HG03095 (cell line): ENCODE results near the gene PACSIN2.
"Not testable (repeated sequence)": the region's sequence is repeated elsewhere in the genome, so short reads cannot be mapped to it uniquely, and the experiment has no call there.

ENCODE experiments used
- ATAC-seq: cut with Tn5 transposase; IDR thresholded peaks from one replicate; pipeline ENCODE4 v1.9.1; 2021; ENCODE audit warnings: moderate library complexity; ENCODE audit not compliant: unreplicated experiment

The PACSIN2 gene

GRCh38 chr22:42947211-42947990 is 67.5 kb downstream of the PACSIN2 start:
- no peak for ATAC-seq

- ATAC-seq = no peak
These were observed 68.3 kb downstream of the PACSIN2 start for GRCh38 chr22:42946546-42947198.

GRCh38 chr22:42945736-42946135 is 69.2 kb downstream of the PACSIN2 start:
- no peak for ATAC-seq

- no peak for ATAC-seq
These were observed 69.9 kb downstream of the PACSIN2 start for GRCh38 chr22:42945027-42945426.

GRCh38 chr22:42944409-42944808 is 70.5 kb downstream of the PACSIN2 start:
- no peak for ATAC-seq

- ATAC-seq = no peak
These were observed 71.0 kb downstream of the PACSIN2 start for GRCh38 chr22:42943981-42944380.

- ATAC-seq = no peak
These were observed 72.6 kb downstream of the PACSIN2 start for GRCh38 chr22:42942351-42942750.

GRCh38 chr22:42939941-42940653 is 74.9 kb downstream of the PACSIN2 start:
- ATAC-seq = no peak

- no peak for ATAC-seq
These were observed 75.5 kb downstream of the PACSIN2 start for GRCh38 chr22:42939451-42939881.

- ATAC-seq = no peak
These were observed 76.0 kb downstream of the PACSIN2 start for GRCh38 chr22:42938976-42939375.

GRCh38 chr22:42938449-42938848 is 76.5 kb downstream of the PACSIN2 start:
- ATAC-seq = no peak

- peak; percentile 49 for ATAC-seq
These were observed 77.6 kb downstream of the PACSIN2 start for GRCh38 chr22:42937164-42937843.

GRCh38 chr22:42936680-42937079 is 78.3 kb downstream of the PACSIN2 start:
- ATAC-seq = not testable (repeated sequence)

- ATAC-seq = no peak
These were observed 80.6 kb downstream of the PACSIN2 start for GRCh38 chr22:42934338-42934737.

GRCh38 chr22:42933485-42934091 is 81.4 kb downstream of the PACSIN2 start:
- peak; percentile 46 for ATAC-seq

- ATAC-seq = no peak
These were observed 82.0 kb downstream of the PACSIN2 start for GRCh38 chr22:42932857-42933484.

GRCh38 chr22:42932197-42932519 is 82.8 kb downstream of the PACSIN2 start:
- no peak for ATAC-seq

GRCh38 chr22:42931421-42932196 is 83.3 kb downstream of the PACSIN2 start:
- ATAC-seq = peak; percentile 43

- no peak for ATAC-seq
These were observed 84.0 kb downstream of the PACSIN2 start for GRCh38 chr22:42930810-42931420.
